Choroid plexus epithelial cell (primary cell): ENCODE results near the gene SPG11.
A peak's percentile ranks its signal among the peaks of the same experiment; 100 is the strongest.

Experiments
- DNase-seq: peaks from one replicate; pipeline ENCODE4 v3.0.0-alpha.2; 2010; ENCODE audit warnings: low read depth
- H3K4me3 ChIP-seq: 2 replicates; pipeline ENCODE4 v1.5.1; 2011; ENCODE audit warnings: low read depth, mild to moderate bottlenecking, control low read depth, low read length, moderate library complexity
- TF ChIP-seq, protein P1 (sequence below): conservative IDR thresholded peaks from 2 replicates; pipeline ENCODE4 v1.5.1; 2011; ENCODE audit warnings: low read depth, mild to moderate bottlenecking, control low read depth, inconsistent platforms, low read length, moderate library complexity

Gene SPG11

GRCh38 chr15:44595656-44596510, 67.6 kb downstream of the SPG11 start:
- no peak for DNase-seq
- H3K4me3 ChIP-seq: no peak overlapping the region
- TF ChIP-seq, protein P1, sequence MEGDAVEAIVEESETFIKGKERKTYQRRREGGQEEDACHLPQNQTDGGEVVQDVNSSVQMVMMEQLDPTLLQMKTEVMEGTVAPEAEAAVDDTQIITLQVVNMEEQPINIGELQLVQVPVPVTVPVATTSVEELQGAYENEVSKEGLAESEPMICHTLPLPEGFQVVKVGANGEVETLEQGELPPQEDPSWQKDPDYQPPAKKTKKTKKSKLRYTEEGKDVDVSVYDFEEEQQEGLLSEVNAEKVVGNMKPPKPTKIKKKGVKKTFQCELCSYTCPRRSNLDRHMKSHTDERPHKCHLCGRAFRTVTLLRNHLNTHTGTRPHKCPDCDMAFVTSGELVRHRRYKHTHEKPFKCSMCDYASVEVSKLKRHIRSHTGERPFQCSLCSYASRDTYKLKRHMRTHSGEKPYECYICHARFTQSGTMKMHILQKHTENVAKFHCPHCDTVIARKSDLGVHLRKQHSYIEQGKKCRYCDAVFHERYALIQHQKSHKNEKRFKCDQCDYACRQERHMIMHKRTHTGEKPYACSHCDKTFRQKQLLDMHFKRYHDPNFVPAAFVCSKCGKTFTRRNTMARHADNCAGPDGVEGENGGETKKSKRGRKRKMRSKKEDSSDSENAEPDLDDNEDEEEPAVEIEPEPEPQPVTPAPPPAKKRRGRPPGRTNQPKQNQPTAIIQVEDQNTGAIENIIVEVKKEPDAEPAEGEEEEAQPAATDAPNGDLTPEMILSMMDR: no peak

DNA sequence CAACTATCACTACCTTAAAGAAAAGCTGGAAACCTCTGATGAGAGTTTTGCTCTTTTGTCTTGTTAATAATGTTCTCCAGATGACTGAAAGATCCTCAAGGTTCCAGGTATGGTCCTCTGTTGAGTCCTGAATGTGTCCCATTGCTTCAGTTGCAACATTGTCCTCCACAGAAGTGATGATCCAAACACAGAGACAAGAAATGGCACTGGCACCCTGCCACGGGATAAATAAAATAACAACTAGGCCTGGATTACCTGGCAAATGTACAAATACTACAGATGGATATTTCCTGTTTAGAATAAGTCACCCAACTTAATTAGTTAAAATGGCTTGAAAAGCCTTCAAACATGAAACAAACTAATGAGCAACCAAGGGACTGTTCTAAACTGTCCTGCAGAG, 68.2 kb downstream of the SPG11 start:
- DNase-seq: no peak
- TF ChIP-seq, protein P1: no peak

DNA sequence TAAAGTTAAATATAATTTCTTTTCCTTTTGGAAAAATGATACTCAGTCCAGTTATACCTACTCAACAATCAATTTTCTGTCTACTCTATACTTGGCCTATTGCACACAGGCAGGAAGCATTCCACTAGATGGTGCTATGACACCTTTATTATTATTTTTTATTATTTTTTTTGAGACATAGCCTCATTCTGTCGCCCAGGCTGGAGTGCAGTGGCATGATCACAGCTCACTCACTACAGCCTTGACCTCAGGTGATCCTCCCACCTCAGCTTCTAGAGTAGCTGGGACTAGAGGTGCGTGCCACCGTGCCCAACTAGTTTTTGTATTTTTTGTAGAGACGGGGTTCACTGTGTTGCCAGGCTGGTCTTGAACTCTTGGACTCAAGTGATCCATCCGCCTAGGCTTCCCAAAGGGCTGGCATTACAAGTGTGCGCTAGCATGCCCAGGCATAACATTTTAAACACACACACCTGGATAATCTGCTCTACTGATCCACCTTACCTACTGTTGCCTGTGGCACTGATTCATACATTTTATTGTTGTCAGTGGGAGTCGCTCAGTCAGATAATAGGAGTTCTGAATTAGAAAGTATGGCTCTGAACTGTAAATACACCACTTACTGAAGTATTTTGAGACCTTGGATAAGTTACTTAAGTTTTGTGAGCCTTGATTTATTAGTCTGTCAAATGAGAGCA, 70.3 kb downstream of the SPG11 start:
- no peak overlapping the region for H3K4me3 ChIP-seq
- TF ChIP-seq, protein P1: peak; percentile 64
- peak; percentile 50 for DNase-seq

More for the DNA sequence above, 68.2 kb downstream of the SPG11 start:
- H3K4me3 ChIP-seq: no peak overlapping the region

GRCh38 chr15:44591326-44591725, 72.1 kb downstream of the SPG11 start:
- TF ChIP-seq, protein P1: no peak
- DNase-seq: no peak
- no peak overlapping the region for H3K4me3 ChIP-seq

- TF ChIP-seq, protein P1: no peak
- H3K4me3 ChIP-seq: no peak overlapping the region
- DNase-seq: no peak
Observed at GRCh38 chr15:44588541-44588940, 74.9 kb downstream of the SPG11 start.

- no peak overlapping the region for H3K4me3 ChIP-seq
- no peak for DNase-seq
- TF ChIP-seq, protein P1: no peak
Observed at GRCh38 chr15:44585633-44586032, 77.8 kb downstream of the SPG11 start.
